Stimulated activated CD4-positive, alpha-beta T cell treated with anti-CD3 and anti-CD28 coated beads, Interleukin-15, amount 100 ng/mL, for 24 hours (primary cell): ENCODE data around the gene TBX5.

Source experiments
- DNase-seq: peaks from one replicate; pipeline ENCODE4 v3.0.0-alpha.2; 2020

Gene TBX5

GRCh38 chr12:114404083-114404925 is 1.6 kb downstream of the TBX5 start:
- DNase-seq = no peak

DNA sequence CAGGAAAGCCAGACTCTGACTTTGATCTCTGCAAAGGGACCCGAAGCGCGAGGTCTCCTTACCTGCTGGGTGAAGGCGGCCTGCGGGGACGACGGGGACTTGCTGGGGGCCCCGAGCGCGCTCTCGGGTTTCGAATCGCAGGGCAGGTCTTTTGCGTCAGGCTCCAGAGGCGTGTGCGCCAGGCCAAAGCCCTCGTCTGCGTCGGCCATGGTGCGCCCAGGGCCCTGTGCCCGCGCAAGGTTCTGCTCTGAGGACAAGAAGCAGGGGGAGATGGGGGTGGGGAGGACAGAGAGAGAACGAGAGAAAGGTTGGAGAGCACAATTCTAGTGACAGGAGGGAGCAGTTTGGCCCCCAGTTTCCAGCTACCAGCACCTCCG is 2.3 kb downstream of the TBX5 start:
- no peak for DNase-seq

DNA sequence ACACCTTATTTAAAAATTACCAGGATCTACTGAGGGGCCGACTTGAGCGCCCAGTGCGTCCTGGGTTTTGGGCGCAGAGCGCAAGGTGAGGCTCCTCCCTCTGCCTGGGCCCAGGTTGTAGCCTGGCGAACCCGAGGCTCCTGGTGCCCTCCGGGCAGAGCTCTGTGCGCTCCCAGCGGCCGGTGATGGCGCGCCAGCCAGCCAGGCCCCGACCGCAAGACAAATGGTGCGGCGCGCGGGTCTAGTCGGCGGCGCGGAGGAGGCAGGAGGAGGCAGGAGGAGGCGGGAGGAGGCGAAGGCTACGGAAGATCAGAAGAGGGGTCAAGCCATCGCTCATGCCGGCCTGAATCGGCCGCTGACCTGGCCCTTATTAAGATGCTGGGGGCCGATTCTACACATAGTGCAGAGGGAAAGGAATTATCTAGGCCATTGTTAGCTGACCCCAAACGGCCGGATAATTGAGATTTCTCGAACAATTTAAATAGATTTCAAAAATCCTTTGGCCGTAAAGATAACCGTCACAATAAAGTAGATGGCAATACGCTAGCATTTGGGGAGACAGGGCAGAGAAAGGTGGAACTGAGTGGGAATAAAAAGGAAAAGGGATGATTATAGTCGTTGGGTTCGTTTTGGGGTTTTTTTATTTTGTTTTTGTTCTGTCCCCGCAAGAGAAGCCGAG is 2.8 kb downstream of the TBX5 start:
- no peak for DNase-seq

GRCh38 chr12:114402084-114402717 is 3.7 kb downstream of the TBX5 start:
- DNase-seq = no peak

DNA sequence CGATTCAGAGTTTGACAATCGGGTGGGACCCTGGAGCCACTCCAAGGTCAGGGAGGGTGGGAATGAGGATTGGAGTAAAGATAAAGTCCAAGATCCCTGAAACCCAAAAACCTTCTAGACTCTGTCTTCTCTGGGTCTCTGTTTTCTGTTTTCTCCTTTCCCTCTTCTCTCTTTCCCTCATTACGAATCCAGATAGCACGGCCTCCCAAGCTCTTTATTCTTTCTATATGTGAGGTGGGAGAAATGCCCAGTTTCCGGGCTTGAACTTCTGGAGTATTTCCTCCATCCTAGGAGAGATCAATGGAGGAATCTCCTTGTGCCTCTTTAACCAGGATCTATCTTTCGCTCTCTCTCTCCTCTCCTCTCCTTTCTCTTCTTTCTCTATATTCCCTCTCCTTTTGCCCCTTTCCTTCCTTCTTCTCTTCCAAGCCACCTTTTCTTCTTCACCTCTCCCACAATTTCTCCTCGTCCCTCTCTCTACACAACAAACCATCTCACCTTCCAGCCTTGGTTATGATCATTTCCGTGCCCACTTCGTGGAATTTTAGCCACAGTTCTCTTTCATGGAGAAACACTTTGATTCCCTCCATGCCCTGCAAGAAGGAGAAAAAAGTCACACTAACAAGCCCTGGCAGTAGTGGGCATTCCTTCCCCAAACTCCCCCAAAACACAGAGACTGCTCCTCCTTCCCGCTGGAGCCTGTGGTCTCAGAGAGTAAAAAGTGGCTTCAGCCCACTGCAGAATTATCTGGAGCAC is 4.4 kb downstream of the TBX5 start:
- DNase-seq = no peak

GRCh38 chr12:114400925-114401324 is 5.0 kb downstream of the TBX5 start:
- no peak for DNase-seq

DNA sequence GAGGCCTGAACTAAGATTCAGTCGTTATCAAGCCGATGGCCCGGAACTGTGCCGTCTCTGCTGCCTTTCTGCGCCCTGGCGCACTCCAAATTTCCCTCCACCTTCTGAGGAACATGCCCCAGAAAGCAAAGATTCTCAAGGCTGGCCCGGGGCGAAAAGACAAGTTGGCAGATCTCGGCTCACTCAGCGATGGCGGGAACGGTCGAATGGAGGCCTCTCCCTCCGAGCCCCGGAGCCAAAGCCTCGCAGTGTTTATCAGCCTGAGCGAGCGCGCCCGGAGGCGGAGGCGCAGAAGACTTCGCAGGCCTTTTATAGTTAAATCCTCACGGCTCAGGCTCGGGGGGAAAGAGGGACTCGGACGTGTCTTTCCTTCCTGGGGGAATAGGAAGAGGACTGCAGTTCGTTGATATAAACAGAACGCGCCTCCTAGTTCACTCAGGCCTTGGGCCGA is 5.6 kb downstream of the TBX5 start:
- DNase-seq = no peak

GRCh38 chr12:114399664-114400211 is 6.2 kb downstream of the TBX5 start:
- DNase-seq = no peak

GRCh38 chr12:114397978-114398881 is 7.7 kb downstream of the TBX5 start:
- DNase-seq = no peak

DNA sequence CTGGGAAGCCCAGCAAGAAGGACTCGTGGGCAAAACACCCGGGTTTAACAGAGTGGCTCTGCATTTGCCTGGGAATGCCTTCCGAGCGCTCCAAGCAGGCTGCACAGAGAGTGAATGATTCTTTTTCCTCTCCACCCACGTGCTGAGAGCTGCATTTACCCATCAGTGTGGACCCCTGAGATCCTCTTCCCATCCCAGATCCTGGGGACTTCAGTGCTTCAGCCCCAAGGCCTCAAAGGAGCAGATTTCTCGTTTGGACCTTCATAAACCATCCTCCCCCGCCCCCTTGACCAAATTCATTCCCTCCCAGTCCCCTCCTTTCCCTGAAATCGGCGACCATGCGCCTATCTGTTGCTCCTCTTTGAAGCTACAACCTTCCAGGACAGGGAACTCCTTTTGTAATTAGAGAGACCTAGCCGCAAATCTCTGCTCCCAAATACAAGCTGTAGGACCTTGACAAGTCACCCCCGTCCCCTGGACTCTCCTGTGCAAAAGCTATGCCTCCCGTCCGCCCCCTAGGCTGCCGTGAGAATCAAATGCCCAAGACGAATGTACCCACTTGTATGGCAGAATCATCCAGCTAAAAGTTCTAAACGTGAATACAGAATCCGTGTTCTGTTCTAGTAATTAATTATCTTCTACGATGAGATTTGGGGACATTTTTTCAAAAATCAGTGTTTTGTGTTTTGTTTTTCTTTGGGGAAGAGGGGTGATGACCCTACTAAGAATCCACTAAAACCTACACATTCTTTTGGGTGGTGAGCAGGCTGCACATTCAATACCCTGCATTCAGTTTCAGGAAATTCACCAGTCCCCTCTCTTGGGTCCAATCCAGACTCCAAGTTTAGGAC is 8.8 kb downstream of the TBX5 start:
- DNase-seq = no peak

DNA sequence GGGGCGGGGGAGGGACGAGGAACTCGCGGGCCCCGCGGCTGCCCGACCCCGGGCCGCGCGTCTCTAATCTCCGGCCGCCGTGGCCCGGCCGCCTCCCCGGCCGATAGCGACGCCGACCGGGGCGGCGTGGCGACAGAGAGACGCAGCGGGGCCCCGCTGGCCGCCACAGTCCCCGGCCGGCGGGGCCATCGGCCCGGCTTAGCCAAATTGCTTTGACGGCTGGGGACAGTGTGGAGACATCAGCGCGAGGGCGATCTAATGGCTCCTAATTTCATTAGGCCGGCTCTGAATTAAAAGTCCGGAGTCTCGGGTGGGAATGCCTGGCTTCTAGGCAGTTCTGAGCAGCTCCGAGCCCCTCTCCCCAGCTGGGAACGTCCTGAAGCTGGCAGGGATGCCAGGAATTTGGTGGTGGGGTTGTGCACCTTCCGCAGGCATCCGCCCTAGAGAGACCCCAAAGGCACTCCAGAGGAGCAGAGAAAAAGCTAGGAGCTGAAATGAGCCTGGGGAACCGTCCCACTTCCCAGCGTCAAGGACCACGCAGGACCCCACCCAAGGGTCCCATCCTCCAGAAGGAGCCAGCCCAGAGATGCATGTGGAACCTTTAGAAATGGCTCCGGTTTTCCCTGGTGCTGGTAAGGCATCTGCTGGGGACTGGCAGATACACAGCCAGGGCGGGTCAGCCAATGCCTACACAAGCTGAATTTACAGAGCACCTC is 9.6 kb downstream of the TBX5 start:
- no peak for DNase-seq

GRCh38 chr12:114395755-114396152 is 10.2 kb downstream of the TBX5 start:
- DNase-seq = no peak

DNA sequence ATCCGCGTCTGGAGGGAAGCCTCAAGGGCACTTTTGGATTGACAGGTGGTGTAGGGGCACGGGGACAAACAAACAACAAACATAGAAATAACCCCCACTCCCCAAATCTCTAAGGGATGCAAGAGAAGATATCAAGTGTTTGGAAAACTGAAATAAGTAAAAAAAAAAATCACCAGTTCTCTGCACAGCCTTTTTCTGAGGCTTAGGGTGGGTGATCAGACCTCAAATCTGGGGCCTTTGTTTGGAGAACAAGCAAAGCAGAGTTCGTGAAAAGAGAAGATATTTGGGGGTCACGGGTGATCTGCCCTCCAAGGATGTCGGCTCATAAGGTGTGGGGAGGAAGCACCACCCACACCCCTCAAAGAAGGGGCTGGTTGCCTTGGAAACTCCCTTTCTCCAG is 10.7 kb downstream of the TBX5 start:
- no peak for DNase-seq

GRCh38 chr12:114393569-114393968 is 12.4 kb downstream of the TBX5 start:
- DNase-seq = no peak

- no peak for DNase-seq
Measured at GRCh38 chr12:114392909-114393308, 13.0 kb downstream of the TBX5 start.

DNA sequence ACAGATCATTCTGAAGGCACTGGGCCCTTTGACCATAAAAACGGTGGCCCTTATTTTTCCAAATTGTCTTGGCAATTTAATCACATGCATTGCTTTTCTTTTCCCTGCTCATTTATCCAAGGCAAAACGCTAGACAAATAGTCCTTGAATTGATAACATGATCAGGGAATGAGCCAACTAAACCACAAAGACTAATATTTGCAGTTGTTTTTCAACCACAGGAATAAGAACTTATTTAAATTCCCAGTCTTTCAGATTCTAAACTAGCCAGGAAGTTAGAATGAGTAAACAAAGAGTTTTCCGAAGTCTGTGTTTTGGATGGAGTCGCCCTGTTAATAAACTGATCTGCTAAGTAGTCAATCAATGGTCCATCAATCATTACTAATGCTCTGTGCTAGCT is 14.9 kb downstream of the TBX5 start:
- no peak for DNase-seq

GRCh38 chr12:114384739-114385138 is 21.2 kb downstream of the TBX5 start:
- no peak for DNase-seq

DNA sequence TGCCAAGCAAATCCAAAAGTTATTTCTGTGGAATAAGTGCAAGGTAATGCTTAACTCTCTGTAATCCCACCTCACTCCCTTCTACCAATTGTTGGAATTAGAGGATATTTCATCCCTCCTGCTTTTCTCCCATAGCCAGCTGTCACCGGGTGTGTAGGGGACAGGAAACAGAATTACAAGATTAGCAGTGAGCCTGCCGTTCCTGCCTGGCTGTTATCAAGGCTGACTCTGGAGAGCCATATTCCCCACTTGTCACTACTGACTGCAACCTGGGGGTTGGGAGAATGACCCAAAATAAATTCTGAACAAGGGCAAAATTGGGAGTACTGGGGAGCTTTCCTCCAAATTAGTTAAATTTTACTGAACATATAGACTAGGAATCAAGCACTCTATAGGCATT is 24.8 kb downstream of the TBX5 start:
- DNase-seq = no peak

DNA sequence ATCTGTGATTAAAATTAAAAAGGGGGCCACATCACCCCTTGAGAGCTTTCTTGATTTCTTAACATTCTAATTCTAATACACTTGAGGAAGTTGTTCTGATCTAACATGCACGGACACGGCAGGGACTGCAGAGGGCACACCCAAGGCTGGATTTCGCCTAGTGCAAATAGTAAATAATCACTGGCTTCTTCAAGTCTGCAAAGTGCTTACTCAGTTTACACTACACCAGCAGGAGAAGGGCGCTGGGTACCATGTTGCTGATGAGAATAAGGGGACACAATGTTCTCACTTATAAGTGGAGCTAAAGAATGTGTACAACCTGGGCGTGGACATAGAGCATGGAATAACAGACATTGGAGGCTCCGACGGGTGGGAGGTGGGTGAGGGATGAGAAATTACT is 34.2 kb downstream of the TBX5 start:
- no peak for DNase-seq

DNA sequence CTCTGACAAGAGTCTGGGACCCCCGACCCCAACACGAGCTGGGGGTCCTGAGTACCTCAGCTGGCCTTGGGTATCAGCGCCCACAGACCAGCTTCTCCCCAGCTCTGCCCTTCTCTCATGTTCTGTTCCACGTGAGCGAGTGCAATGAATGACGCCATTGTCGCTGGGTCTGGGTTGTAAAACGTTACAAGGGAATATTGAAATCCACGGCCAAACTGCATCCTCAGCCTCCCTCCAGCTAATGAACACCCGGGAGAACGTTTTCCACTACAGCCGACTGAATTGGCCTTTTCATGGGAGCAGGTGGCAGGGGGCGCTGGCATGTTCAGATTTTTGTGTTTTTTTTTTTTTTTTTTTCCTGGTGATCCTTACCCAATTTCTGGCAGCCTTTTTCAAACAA is 34.7 kb downstream of the TBX5 start:
- no peak for DNase-seq
